Esophagus squamous epithelium (tissue), 5 donors: ENCODE measurements around the gene MYL2. TPM values are rescaled to one million over a fixed set of nuclear protein-coding genes. Genes with fewer than 3 reads are reported as not detected.

Experiments used
- DNase-seq: peaks from one replicate; lab custom pipeline; 2025; lab: John Stamatoyannopoulos, UW
- H3K27ac ChIP-seq, 4 donors: fragments of 200-600 bp; sonication (generic); one replicate each; pipeline ENCODE4 v1.5.1; 2016 to 2019; ENCODE audit warnings: mild to moderate bottlenecking in 1 of 4
- H3K27me3 ChIP-seq, 4 donors: fragments of 200-600 bp; sonication (generic); 1 replicate in 3 of 4; 2 replicates in 1 of 4; pipeline versions ENCODE4 v1.5.1 to v1.6.0; 2017 to 2021; ENCODE audit warnings: antibody characterized with exemption in 1 of 4
- H3K36me3 ChIP-seq, 3 donors: fragments of 200-600 bp; sonication (generic); one replicate each; pipeline ENCODE4 v1.5.1; 2016 to 2019
- H3K4me1 ChIP-seq, 3 donors: fragments of 200-600 bp; sonication (generic); one replicate each; pipeline ENCODE4 v1.5.1; 2017 to 2019
- H3K4me3 ChIP-seq, 4 donors: fragments of 200-600 bp; sonication (generic); 1 replicate in 3 of 4; 2 replicates in 1 of 4; pipeline ENCODE4 v1.5.1; 2016 to 2019; ENCODE audit warnings: mild to moderate bottlenecking in 2 of 4, moderate library complexity in 1 of 4
- H3K9me3 ChIP-seq, 3 donors: fragments of 200-600 bp; sonication (generic); one replicate each; pipeline ENCODE4 v1.5.1; 2016 to 2019
- POLR2A ChIP-seq, 4 donors: fragments of 450-650 bp; IDR thresholded peaks; one replicate each; pipeline ENCODE4 v1.6.1; 2017; ENCODE audit warnings: antibody characterized with exemption in 4 of 4, mild to moderate bottlenecking in 4 of 4, moderate library complexity in 3 of 4
- WGBS, 2 donors: methylation state at CpG; one replicate each; pipeline ENCODE4 v1.1.5; 2018; 5-methylcytosine and 5-hydroxymethylcytosine counted together
- intact Hi-C: fragments of 100-400 bp; cut with DNase I; formaldehyde crosslinking; loops from one replicate; pipeline ENCODE4 v1.15.0; 2022
- total RNA-seq, 4 donors: library from RNA; depleted of rRNA; stranded (reverse); fragments of >200 nt; gene quantifications; one replicate each; pipeline ENCODE4 v1.1.0, GENCODE V29; 2016
- TF ChIP-seq, protein P1 (sequence below), 6 experiments: fragments of 450-650 bp in 4 of 6; fragments of 200-600 bp in 2 of 6; sonication (generic) in 2 of 6; IDR thresholded peaks; one replicate each; pipeline ENCODE4 v1.5.1; 2016 to 2019; ENCODE audit warnings: antibody characterized with exemption in 6 of 6, mild to moderate bottlenecking in 4 of 6, moderate library complexity in 4 of 6
- donor health status: DM: yes; HTN: yes; CAD: no.

MYL2 gene, protein sequence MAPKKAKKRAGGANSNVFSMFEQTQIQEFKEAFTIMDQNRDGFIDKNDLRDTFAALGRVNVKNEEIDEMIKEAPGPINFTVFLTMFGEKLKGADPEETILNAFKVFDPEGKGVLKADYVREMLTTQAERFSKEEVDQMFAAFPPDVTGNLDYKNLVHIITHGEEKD
- total RNA-seq, result not detected

- Histone ChIP-seq H3K27me3 (peaks cover 0 to 74% (median 3%) of the 10 kb centered on the region in 4 donors), H3K9me3 (no peaks in the 10 kb centered on the region), H3K4me1 (no peaks in the 10 kb centered on the region), H3K4me3 (no peak within 1 kb of the TSS), H3K36me3 (no peaks in the 10 kb centered on the region), H3K27ac (no peak within 1 kb of the TSS)
- intact Hi-C loops, result no loop called here
- 64 to 71% methylated on average over 5 to 16 of the region's 22 CpGs for WGBS, 2 donors
- TF ChIP-seq, protein P1, sequence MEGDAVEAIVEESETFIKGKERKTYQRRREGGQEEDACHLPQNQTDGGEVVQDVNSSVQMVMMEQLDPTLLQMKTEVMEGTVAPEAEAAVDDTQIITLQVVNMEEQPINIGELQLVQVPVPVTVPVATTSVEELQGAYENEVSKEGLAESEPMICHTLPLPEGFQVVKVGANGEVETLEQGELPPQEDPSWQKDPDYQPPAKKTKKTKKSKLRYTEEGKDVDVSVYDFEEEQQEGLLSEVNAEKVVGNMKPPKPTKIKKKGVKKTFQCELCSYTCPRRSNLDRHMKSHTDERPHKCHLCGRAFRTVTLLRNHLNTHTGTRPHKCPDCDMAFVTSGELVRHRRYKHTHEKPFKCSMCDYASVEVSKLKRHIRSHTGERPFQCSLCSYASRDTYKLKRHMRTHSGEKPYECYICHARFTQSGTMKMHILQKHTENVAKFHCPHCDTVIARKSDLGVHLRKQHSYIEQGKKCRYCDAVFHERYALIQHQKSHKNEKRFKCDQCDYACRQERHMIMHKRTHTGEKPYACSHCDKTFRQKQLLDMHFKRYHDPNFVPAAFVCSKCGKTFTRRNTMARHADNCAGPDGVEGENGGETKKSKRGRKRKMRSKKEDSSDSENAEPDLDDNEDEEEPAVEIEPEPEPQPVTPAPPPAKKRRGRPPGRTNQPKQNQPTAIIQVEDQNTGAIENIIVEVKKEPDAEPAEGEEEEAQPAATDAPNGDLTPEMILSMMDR (IDR thresholded peaks at IDR 0.05), result no peak
- no peak for TF ChIP-seq POLR2A (IDR thresholded peaks at IDR 0.05)
- no peak for DNase-seq
Measured at GRCh38 chr12:110920324-110920910, at the start of gene MYL2. Gene MYL2 (minus strand): TSS chr12:110920579. CDS start chr12:110920529, 50 bp downstream.

DNA sequence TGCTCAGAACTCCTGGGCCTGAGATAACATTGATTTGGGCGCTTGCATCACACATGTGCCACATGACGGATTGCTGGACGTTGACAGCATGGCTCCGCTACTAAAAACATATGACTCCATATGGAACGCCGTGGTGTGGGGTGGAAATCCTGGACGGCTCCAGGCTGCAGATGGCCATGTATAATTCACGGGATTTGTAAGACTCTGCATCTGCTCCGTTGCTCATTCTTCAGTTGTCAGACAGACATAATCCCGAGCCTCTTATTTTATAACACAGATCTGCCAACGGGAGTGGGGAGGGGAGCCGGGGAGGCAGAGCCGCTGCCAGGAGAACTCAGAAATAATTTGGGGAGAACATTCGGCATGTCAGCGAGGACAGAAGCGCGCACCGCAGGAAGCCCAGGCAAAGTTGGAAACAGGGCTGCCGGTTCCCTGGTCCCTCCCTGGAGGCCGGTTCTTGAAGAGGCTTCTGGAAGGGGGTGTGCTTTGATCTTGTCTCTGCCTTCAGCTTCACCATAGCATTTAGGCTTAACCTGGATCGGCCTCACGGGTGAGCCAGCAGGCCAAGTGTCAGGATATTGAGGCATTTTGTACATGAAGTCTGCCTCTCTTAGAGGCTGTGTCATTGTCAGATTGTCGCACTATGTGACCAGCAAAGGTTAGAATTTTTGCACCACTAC, 45.8 kb upstream of the MYL2 start:
- TF ChIP-seq, protein P1 (IDR thresholded peaks at IDR 0.05), result no peak
- no peak for TF ChIP-seq POLR2A (IDR thresholded peaks at IDR 0.05)
- peaks cover 0 to 35% (median 0%) of the 10 kb centered on the region in 4 donors for H3K27me3 ChIP-seq
- H3K9me3 ChIP-seq, result no peaks in the 10 kb centered on the region
- no peak overlapping the region for H3K27ac ChIP-seq
- intact Hi-C loops, result no loop called here
- WGBS, 2 donors, result 67 to 68% methylated on average over 21 to 23 of the region's 23 CpGs
- no peak for DNase-seq
- H3K36me3 ChIP-seq, result no peaks in the 10 kb centered on the region
- no peaks in the 10 kb centered on the region for H3K4me1 ChIP-seq
- no peak overlapping the region for H3K4me3 ChIP-seq

DNA sequence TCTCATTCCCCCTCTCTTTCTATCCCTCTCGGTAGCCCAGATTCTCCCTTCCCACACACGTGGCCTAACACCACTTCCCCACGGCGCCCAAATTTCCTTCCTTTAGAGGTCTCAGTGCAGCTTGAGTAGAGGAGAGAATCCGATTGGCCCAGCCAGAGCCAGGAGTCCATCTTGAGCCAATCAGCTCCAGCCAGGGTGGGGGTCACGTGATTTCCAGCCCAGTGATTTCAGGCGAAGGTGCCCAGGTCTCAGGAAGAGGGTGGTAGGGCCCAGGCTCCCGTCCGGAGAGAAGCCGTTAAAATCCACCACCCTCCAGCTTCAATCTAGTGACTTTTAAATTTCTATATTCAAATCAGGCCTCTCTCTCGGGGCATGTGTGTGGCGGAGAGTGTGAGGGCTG, 45.2 kb upstream of the MYL2 start:
- intact Hi-C loops, result no loop called here
- no peak for TF ChIP-seq POLR2A (IDR thresholded peaks at IDR 0.05)
- TF ChIP-seq, protein P1 (IDR thresholded peaks at IDR 0.05), result no peak
- no peak overlapping the region for H3K27ac ChIP-seq
- DNase-seq, result no peak
- 59 to 70% methylated on average over 11 to 12 of the region's 12 CpGs for WGBS, 2 donors
- H3K4me1 ChIP-seq, result no peaks in the 10 kb centered on the region
- H3K27me3 ChIP-seq, result peaks cover 0 to 42% (median 0%) of the 10 kb centered on the region in 4 donors
- no peaks in the 10 kb centered on the region for H3K9me3 ChIP-seq
- no peak overlapping the region for H3K4me3 ChIP-seq
- H3K36me3 ChIP-seq, result no peaks in the 10 kb centered on the region

DNA sequence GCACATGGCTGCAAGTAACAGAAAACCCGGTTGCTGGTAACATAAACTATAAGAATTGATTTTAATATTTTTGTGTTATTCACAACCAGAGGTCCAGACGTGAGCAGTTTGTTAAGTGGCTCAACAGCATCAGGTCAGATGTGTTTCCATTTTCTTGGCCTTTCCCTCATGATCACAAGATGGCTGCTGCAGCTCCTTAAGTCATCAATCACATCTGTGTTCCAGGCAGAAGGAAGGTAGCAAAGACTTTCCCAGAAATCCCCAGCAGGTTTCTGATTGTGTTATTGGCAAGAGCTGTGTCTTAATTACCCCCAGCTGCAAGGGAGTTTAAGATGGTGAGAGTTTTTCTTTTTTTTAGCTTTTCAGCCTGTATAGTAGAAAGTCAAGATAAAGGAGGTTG, 40.4 kb upstream of the MYL2 start:
- Histone ChIP-seq H3K36me3 (no peaks in the 10 kb centered on the region), H3K27me3 (peaks cover 0 to 67% (median 0%) of the 10 kb centered on the region in 4 donors), H3K27ac (no peak overlapping the region), H3K4me1 (no peaks in the 10 kb centered on the region), H3K9me3 (no peaks in the 10 kb centered on the region), H3K4me3 (no peak overlapping the region)
- 76 to 92% methylated on average over 2 of the region's 2 CpGs for WGBS, 2 donors
- TF ChIP-seq, protein P1 (IDR thresholded peaks at IDR 0.05), result no peak
- TF ChIP-seq POLR2A (IDR thresholded peaks at IDR 0.05), result no peak
- intact Hi-C loops, result no loop called here
- no peak for DNase-seq

GRCh38 chr12:110957652-110958051, 37.3 kb upstream of the MYL2 start:
- 77 to 89% methylated on average over 3 to 7 of the region's 9 CpGs for WGBS, 2 donors
- no peak for TF ChIP-seq POLR2A (IDR thresholded peaks at IDR 0.05)
- TF ChIP-seq, protein P1 (IDR thresholded peaks at IDR 0.05), result no peak
- DNase-seq, result no peak
- intact Hi-C loops, result no loop called here
- Histone ChIP-seq H3K36me3 (no peaks in the 10 kb centered on the region), H3K9me3 (no peaks in the 10 kb centered on the region), H3K27me3 (peaks cover 0 to 47% (median 0%) of the 10 kb centered on the region in 4 donors), H3K27ac (no peak overlapping the region), H3K4me1 (no peaks in the 10 kb centered on the region), H3K4me3 (no peak overlapping the region)
